ENCODE measurements around the gene LARGE1. TPM values are rescaled to one million over a fixed set of nuclear protein-coding genes. Genes with fewer than 3 reads are reported as not detected.

The LARGE1 gene
- total and polyA plus RNA-seq, 2 of the 13 experiments (the other 11 are each of a cell fraction or from before 2014, with no cell fraction given) = 8.4 to 11.0 TPM

GRCh38 chr22:33467080-33467479 lies 453.2 kb downstream of the LARGE1 start:
- ATAC-seq (no peak), DNase-seq (ENCODE audit: low spot score) (no peak), FAIRE-seq (no peak)
- Histone ChIP-seq H3K9me3 (ENCODE audit: low read length) (peaks cover 3% of the 10 kb centered on the region; the same call in 1 of the 2 replicates), H3K36me3 (replicated peaks in 1 of 2; ENCODE audit: control insufficient read depth in 1 of 2, insufficient read depth in 2 of 2, low read length in 2 of 2) (no peaks in the 10 kb centered on the region), H4K20me1 (ENCODE audit: insufficient read depth, low read length) (no peaks in the 10 kb centered on the region), H3K27me3 (ENCODE audit: control insufficient read depth in 1 of 2, insufficient read depth in 2 of 2, low read length in 2 of 2) (no peaks in the 10 kb centered on the region), H3K4me3 (replicated peaks in 1 of 3; ENCODE audit: insufficient read depth in 1 of 3, low read depth in 2 of 3, low read length in 3 of 3) (no peak overlapping the region), H3K79me2 (ENCODE audit: insufficient read depth, low read length) (no peaks in the 10 kb centered on the region), H3K27ac (ENCODE audit: extremely low read length, insufficient read depth, low read length) (no peak overlapping the region), H2AFZ (ENCODE audit: low read length) (no peak overlapping the region), H3K9ac (ENCODE audit: insufficient read depth, low read depth, low read length) (no peak overlapping the region), H3K4me2 (ENCODE audit: low read depth, low read length) (no peak overlapping the region), H3K4me1 (ENCODE audit: insufficient read depth, low read length) (peaks cover 40% of the 10 kb centered on the region)
- WGBS (ENCODE audit: low lambda C conversion rate) = 59% methylated on average over 2 of the region's 2 CpGs
- ChIA-PET POLR2A (no interaction called here), CTCF (ENCODE audit: low intra/inter-chr PET ratio, low total read pairs) (interaction anchor here (1.3 kb wide), 1 partner anchor 165 kb away, joined by 4 read pairs; no protein-coding TSS in a partner anchor)
- in situ Hi-C loops (cut with HindIII; ENCODE audit: extremely low pct_ligation_motif_present, low pct_unique_long_range_greater_than_20kb) = no loop called here
- intact Hi-C loops (cut with micrococcal nuclease; ENCODE audit: unreplicated experiment) = no loop called here
- BruUV-seq (replicated peaks) = no TSS peak
- TF ChIP-seq NFKB2 (CRISPR knock-in tag; IDR thresholded peaks at IDR 0.05; ENCODE audit: borderline replicate concordance) (no peak), PRDM10 (CRISPR knock-in tag; IDR thresholded peaks at IDR 0.05; ENCODE audit: low read depth) (no peak), CSRNP1 (CRISPR knock-in tag; IDR thresholded peaks at IDR 0.05) (no peak), GFI1 (CRISPR knock-in tag; IDR thresholded peaks at IDR 0.05; ENCODE audit: borderline replicate concordance) (no peak), KLF15 (CRISPR knock-in tag; IDR thresholded peaks at IDR 0.05; ENCODE audit: borderline replicate concordance) (no peak), ZNF256 (CRISPR knock-in tag; conservative IDR thresholded peaks at IDR 0.05) (no peak), HNRNPK (IDR thresholded peaks at IDR 0.05; ENCODE audit: low read depth, low read length, poor library complexity, severe bottlenecking) (no peak), ZNF503 (CRISPR knock-in tag; IDR thresholded peaks at IDR 0.05) (no peak), ZNF44 (CRISPR knock-in tag; IDR thresholded peaks at IDR 0.05) (no peak), SMARCE1 (IDR thresholded peaks at IDR 0.05; ENCODE audit: borderline replicate concordance) (no peak), FOXA3 (CRISPR knock-in tag; IDR thresholded peaks at IDR 0.05) (no peak), FOXA1 (IDR thresholded peaks at IDR 0.05) (no peak), FOXA1 (CRISPR knock-in tag; IDR thresholded peaks at IDR 0.05) (no peak), PRDM15 (CRISPR knock-in tag; IDR thresholded peaks at IDR 0.05) (no peak), ZNF350 (CRISPR knock-in tag; IDR thresholded peaks at IDR 0.05; ENCODE audit: borderline replicate concordance, low read depth) (no peak)
